ENCODE results near the gene ADISSP.

Gene ADISSP

DNA sequence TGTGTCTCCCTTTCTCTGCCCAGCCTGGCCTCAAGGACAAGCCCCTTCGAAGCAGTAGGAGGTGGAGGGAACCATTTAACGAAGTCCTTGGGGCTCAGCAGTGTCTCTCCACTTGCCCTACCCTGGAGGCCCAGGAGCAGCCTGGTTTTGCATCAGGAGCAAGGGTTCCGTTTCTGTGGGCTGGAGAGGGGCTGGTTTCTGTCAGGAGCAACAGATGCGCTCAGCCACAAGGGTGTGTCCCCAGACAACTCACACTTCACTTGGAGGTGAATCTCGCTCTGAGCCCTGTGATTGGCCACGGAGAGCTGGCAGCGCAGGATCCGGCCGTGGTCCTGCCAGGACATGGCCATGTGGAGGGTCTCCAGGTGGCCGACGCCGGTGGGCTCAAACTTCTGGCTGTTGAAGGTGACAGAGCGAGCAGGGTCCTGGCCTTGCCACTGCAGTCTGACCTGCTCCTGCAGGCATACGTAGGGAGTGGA, 62.0 kb downstream of the ADISSP start:
- TF ChIP-seq, protein P1, sequence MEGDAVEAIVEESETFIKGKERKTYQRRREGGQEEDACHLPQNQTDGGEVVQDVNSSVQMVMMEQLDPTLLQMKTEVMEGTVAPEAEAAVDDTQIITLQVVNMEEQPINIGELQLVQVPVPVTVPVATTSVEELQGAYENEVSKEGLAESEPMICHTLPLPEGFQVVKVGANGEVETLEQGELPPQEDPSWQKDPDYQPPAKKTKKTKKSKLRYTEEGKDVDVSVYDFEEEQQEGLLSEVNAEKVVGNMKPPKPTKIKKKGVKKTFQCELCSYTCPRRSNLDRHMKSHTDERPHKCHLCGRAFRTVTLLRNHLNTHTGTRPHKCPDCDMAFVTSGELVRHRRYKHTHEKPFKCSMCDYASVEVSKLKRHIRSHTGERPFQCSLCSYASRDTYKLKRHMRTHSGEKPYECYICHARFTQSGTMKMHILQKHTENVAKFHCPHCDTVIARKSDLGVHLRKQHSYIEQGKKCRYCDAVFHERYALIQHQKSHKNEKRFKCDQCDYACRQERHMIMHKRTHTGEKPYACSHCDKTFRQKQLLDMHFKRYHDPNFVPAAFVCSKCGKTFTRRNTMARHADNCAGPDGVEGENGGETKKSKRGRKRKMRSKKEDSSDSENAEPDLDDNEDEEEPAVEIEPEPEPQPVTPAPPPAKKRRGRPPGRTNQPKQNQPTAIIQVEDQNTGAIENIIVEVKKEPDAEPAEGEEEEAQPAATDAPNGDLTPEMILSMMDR (IDR thresholded peaks at IDR 0.05; ENCODE audit: low read depth, low read length, missing control alignments), result no peak
- no peak overlapping the region for H3K4me3 ChIP-seq (ENCODE audit: low read depth, low read length)
- DNase-seq (ENCODE audit: low read depth), result no peak

DNA sequence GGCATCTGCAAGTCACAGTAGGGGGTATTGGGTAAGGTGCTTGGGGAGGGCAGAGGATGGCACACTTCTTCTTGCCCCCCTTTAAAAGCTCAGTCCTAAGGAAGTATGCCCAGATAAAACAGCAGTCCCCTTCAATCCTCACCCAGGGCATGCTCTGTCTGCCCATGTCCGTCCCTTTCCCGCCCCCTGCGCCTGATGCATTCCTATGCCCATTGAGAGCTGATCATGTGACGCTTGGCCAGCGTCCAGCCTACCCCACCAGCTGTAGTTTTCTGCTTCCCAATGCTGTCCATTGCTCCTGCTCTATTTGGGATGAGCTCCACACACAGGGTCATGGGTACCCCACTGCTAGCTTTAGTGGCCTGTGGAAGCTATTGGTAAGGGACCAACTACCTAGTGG, 63.5 kb downstream of the ADISSP start:
- no peak for DNase-seq (ENCODE audit: low read depth)
- TF ChIP-seq, protein P1 (IDR thresholded peaks at IDR 0.05; ENCODE audit: low read depth, low read length, missing control alignments), result no peak

More for the DNA sequence above, 63.5 kb downstream of the ADISSP start:
- no peak overlapping the region for H3K4me3 ChIP-seq (ENCODE audit: low read depth, low read length)

Data from GM12864 (cell line).